HEK293 (cell line): ENCODE data around the gene ELL.

Source experiments
- CTCF ChIA-PET: fragments of 350-600 bp; formaldehyde crosslinking; extraction: SDS; loops from one replicate; lab custom pipeline; 2021; ENCODE audit warnings: antibody characterized with exemption; lab: Yijun Ruan, JAX
- POLR2A ChIA-PET: fragments of 300-600 bp; formaldehyde crosslinking; extraction: SDS; loops from one replicate; lab custom pipeline; 2020; ENCODE audit warnings: antibody characterized with exemption, inconsistent platforms; lab: Yijun Ruan, JAX
- H3K27ac ChIP-seq: fragments of 200-500 bp; sonication (Bioruptor generic); 2 replicates; pipeline ENCODE4 v1.5.1; 2014; ENCODE audit warnings: low read depth, low read length, control low read depth, inconsistent platforms; ENCODE audit errors: extremely low read depth
- H3K36me3 ChIP-seq, 2 experiments: fragments of 200-500 bp in 1 of 2; sonication (Bioruptor generic) in 1 of 2; 1 replicate in 1 of 2; 2 replicates in 1 of 2; pipeline ENCODE4 v1.5.1; 2014 to 2017; ENCODE audit warnings: inconsistent platforms in 2 of 2, low read length in 2 of 2; ENCODE audit not compliant: control insufficient read depth in 2 of 2, insufficient read depth in 1 of 2
- H3K4me1 ChIP-seq: fragments of 200-500 bp; sonication (Bioruptor generic); 2 replicates; pipeline ENCODE4 v1.5.1; 2014; ENCODE audit warnings: mild to moderate bottlenecking, low read length, inconsistent platforms; ENCODE audit not compliant: control insufficient read depth, insufficient read depth
- H3K4me3 ChIP-seq: 2 replicates; pipeline ENCODE4 v1.5.1; 2011; ENCODE audit warnings: low read depth, mild to moderate bottlenecking, control low read depth, low read length, moderate library complexity
- H3K9me3 ChIP-seq: fragments of 200-500 bp; sonication (Bioruptor generic); 2 replicates; pipeline ENCODE4 v1.5.1; 2014; ENCODE audit warnings: low read depth, low read length, inconsistent platforms; ENCODE audit not compliant: control insufficient read depth, insufficient read depth
- AEBP2 ChIP-seq: fragments of 450-650 bp; formaldehyde crosslinking; IDR thresholded peaks from 2 replicates; pipeline ENCODE4 v1.5.1; 2016; ENCODE audit warnings: missing biosample characterization, missing genetic modification characterization, borderline replicate concordance
- BCL6B ChIP-seq: fragments of 450-650 bp; formaldehyde crosslinking; IDR thresholded peaks from 2 replicates; pipeline ENCODE4 v1.5.1; 2017; ENCODE audit warnings: missing biosample characterization, missing genetic modification characterization
- INSM2 ChIP-seq: fragments of 450-650 bp; formaldehyde crosslinking; IDR thresholded peaks from 2 replicates; pipeline ENCODE4 v1.5.1; 2016; ENCODE audit warnings: missing biosample characterization, missing genetic modification characterization
- KLF8 ChIP-seq: fragments of 450-650 bp; formaldehyde crosslinking; IDR thresholded peaks from 2 replicates; pipeline ENCODE4 v1.5.1; 2016; ENCODE audit warnings: missing biosample characterization, missing genetic modification characterization
- REPIN1 ChIP-seq: fragments of 450-650 bp; formaldehyde crosslinking; IDR thresholded peaks from 2 replicates; pipeline ENCODE4 v1.5.1; 2017; ENCODE audit warnings: missing biosample characterization, missing genetic modification characterization, low read depth
- SCRT2 ChIP-seq: fragments of 450-650 bp; formaldehyde crosslinking; IDR thresholded peaks from 2 replicates; pipeline ENCODE4 v1.5.1; 2016; ENCODE audit warnings: missing biosample characterization, missing genetic modification characterization
- YY2 ChIP-seq: fragments of 450-650 bp; formaldehyde crosslinking; IDR thresholded peaks from 2 replicates; pipeline ENCODE4 v1.5.1; 2016; ENCODE audit warnings: missing biosample characterization, missing genetic modification characterization
- ZBTB17 ChIP-seq: fragments of 450-650 bp; formaldehyde crosslinking; IDR thresholded peaks from 2 replicates; pipeline ENCODE4 v1.5.1; 2016; ENCODE audit warnings: missing biosample characterization, missing genetic modification characterization
- ZBTB44 ChIP-seq: fragments of 450-650 bp; IDR thresholded peaks from 2 replicates; pipeline ENCODE4 v1.5.1; 2018; ENCODE audit warnings: missing biosample characterization, mild to moderate bottlenecking, missing genetic modification characterization
- ZBTB6 ChIP-seq: fragments of 450-650 bp; formaldehyde crosslinking; IDR thresholded peaks from 2 replicates; pipeline ENCODE4 v1.5.1; 2017; ENCODE audit warnings: missing biosample characterization, missing genetic modification characterization
- ZNF10 ChIP-seq: fragments of 450-650 bp; formaldehyde crosslinking; IDR thresholded peaks from 2 replicates; pipeline ENCODE4 v1.5.1; 2017; ENCODE audit warnings: missing biosample characterization, missing genetic modification characterization
- ZNF16 ChIP-seq: fragments of 450-650 bp; formaldehyde crosslinking; IDR thresholded peaks from 2 replicates; pipeline ENCODE4 v1.5.1; 2016; ENCODE audit warnings: low read depth, missing biosample characterization, missing genetic modification characterization
- ZNF175 ChIP-seq: fragments of 450-650 bp; formaldehyde crosslinking; IDR thresholded peaks from 2 replicates; pipeline ENCODE4 v1.5.1; 2016; ENCODE audit warnings: missing biosample characterization, missing genetic modification characterization
- ZNF266 ChIP-seq: fragments of 450-650 bp; formaldehyde crosslinking; IDR thresholded peaks from 2 replicates; pipeline ENCODE4 v1.5.1; 2016; ENCODE audit warnings: missing biosample characterization, missing genetic modification characterization, low read depth
- ZNF274 ChIP-seq, 2 experiments: fragments of 200-500 bp in 1 of 2; fragments of 450-650 bp in 1 of 2; sonication (Bioruptor generic) in 1 of 2; formaldehyde crosslinking in 1 of 2; IDR thresholded peaks; 2 replicates each; pipeline versions ENCODE4 v1.5.1 to v1.6.1; 2014 to 2016; ENCODE audit warnings: borderline replicate concordance in 1 of 2, inconsistent platforms in 1 of 2, low read length in 1 of 2, missing biosample characterization in 1 of 2, missing genetic modification characterization in 1 of 2
- ZNF37A ChIP-seq: fragments of 450-650 bp; IDR thresholded peaks from 2 replicates; pipeline ENCODE4 v1.5.1; 2018; ENCODE audit warnings: missing biosample characterization, missing genetic modification characterization
- ZNF404 ChIP-seq: fragments of 450-650 bp; formaldehyde crosslinking; IDR thresholded peaks from 2 replicates; pipeline ENCODE4 v1.5.1; 2017; ENCODE audit warnings: missing biosample characterization, missing genetic modification characterization
- ZNF423 ChIP-seq: fragments of 450-650 bp; formaldehyde crosslinking; IDR thresholded peaks from 2 replicates; pipeline ENCODE4 v1.5.1; 2016; ENCODE audit warnings: missing biosample characterization, missing genetic modification characterization
- ZNF639 ChIP-seq: fragments of 450-650 bp; formaldehyde crosslinking; IDR thresholded peaks from 2 replicates; pipeline ENCODE4 v1.5.1; 2016; ENCODE audit warnings: missing biosample characterization, missing genetic modification characterization
- ZNF692 ChIP-seq: fragments of 450-650 bp; formaldehyde crosslinking; IDR thresholded peaks from 2 replicates; pipeline ENCODE4 v1.5.1; 2016; ENCODE audit warnings: missing biosample characterization, missing genetic modification characterization
- ZNF747 ChIP-seq: fragments of 450-650 bp; formaldehyde crosslinking; IDR thresholded peaks from 2 replicates; pipeline ENCODE4 v1.5.1; 2016; ENCODE audit warnings: missing biosample characterization, missing genetic modification characterization

ELL gene

GRCh38 chr19:18439025-18439909 is 82.6 kb downstream of the ELL start (continued):
- TF ChIP-seq ZNF692 (no peak; the same call in 1 of the 2 replicates), ZBTB17 (tag by site-specific recombination) (peak; percentile 64), ZNF423 (tag by site-specific recombination) (no peak), REPIN1 (tag by site-specific recombination) (no peak), SCRT2 (no peak), ZNF16 (no peak), ZNF37A (tag by site-specific recombination) (no peak), ZNF274 (IDR thresholded peaks at IDR 0.05; ENCODE audit: low read length) (no peak), ZNF274 (tag by site-specific recombination; IDR thresholded peaks at IDR 0.05; ENCODE audit: borderline replicate concordance) (no peak)

GRCh38 chr19:18438331-18439024 is 83.4 kb downstream of the ELL start:
- ChIA-PET POLR2A (interaction anchor here (0.6 to 1.8 kb wide), 3 partner anchors 13 to 494 kb away, joined by 4 to 5 read pairs (median 4); partner anchors contain the start of genes COPE and DDX49), CTCF (interaction anchor here (1.0 to 3.2 kb wide), 4 partner anchors 12 to 150 kb away, joined by 3 to 25 read pairs (median 12); partner anchors contain the start of gene REX1BD)
- H3K9me3 ChIP-seq = no peaks in the 10 kb centered on the region
- H3K4me1 ChIP-seq = peaks cover 16% of the 10 kb centered on the region
- H3K27ac ChIP-seq = peak overlapping the region; percentile 94
- H3K4me3 ChIP-seq = peak overlapping the region; percentile 8
- H3K36me3 ChIP-seq = peaks cover 5 to 26% of the 10 kb centered on the region in 2 experiments; a peak in 2 of 3 replicates
- TF ChIP-seq KLF8 (peak; percentile 79), ZBTB44 (tag by site-specific recombination) (peak; percentile 78), INSM2 (tag by site-specific recombination) (peak; percentile 68; the same call in 1 of the 2 replicates), ZNF639 (tag by site-specific recombination) (0 out of 2 replicates have a peak, but pooled peaks have one; percentile 35), ZNF692 (peak; percentile 80), ZNF747 (tag by site-specific recombination) (no peak), ZNF266 (tag by site-specific recombination) (no peak), ZNF404 (no peak), ZNF175 (tag by site-specific recombination) (no peak), YY2 (no peak), ZNF10 (tag by site-specific recombination) (peak; percentile 86), BCL6B (tag by site-specific recombination) (no peak), AEBP2 (tag by site-specific recombination) (no peak), ZBTB6 (tag by site-specific recombination) (0 out of 2 replicates have a peak, but pooled peaks have one; percentile 12)
